Erythroblast (primary cell): ENCODE data around the gene SEC24B.

Experiments
- GATA1 ChIP-seq: IDR thresholded peaks from 2 replicates; pipeline ENCODE4 v1.6.1; 2011; ENCODE audit warnings: low read depth, mild to moderate bottlenecking, control low read depth, low read length, moderate library complexity
- POLR2A ChIP-seq: IDR thresholded peaks from 2 replicates; pipeline ENCODE4 v1.6.1; 2011; ENCODE audit warnings: mild to moderate bottlenecking, low read length

- TF ChIP-seq POLR2A = no peak
- no peak for TF ChIP-seq GATA1
These were observed 43.4 kb upstream of the SEC24B start for GRCh38 chr4:109390115-109390768.
